ENCODE results near the gene WIPF1.
A peak's percentile ranks its signal among the peaks of the same experiment; 100 is the strongest.

WIPF1 gene

DNA sequence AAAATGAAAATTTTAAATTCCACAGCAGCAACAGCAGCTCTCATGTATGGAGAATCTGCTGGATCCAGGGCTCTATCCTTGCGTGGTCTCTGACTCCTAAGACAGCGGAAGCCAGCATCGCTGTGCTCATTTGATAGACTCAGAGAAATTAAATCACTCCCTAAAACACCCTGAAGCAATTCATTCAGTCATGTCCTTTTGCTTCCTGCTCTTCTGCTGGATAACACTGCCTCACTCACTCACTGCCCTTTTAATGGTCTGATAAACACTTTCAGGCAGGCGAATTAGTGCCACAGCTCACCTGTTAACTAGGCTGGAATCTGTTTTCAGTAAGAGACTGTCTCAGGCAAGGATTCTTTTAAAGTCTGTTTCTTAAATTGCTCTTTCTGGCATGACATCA is 10.0 kb downstream of the WIPF1 start:
- WGBS: 94% methylated on average over 3 of the region's 4 CpGs
- Histone ChIP-seq H3K36me3 (ENCODE audit: control insufficient read depth in 1 of 2, insufficient read depth in 2 of 2, low read depth in 1 of 2, low read length in 2 of 2) (peaks cover 3 to 26% of the 10 kb centered on the region in 2 experiments), H2BK5ac (ENCODE audit: low read depth, low read length, poor library complexity, severe bottlenecking) (no peak overlapping the region)

DNA sequence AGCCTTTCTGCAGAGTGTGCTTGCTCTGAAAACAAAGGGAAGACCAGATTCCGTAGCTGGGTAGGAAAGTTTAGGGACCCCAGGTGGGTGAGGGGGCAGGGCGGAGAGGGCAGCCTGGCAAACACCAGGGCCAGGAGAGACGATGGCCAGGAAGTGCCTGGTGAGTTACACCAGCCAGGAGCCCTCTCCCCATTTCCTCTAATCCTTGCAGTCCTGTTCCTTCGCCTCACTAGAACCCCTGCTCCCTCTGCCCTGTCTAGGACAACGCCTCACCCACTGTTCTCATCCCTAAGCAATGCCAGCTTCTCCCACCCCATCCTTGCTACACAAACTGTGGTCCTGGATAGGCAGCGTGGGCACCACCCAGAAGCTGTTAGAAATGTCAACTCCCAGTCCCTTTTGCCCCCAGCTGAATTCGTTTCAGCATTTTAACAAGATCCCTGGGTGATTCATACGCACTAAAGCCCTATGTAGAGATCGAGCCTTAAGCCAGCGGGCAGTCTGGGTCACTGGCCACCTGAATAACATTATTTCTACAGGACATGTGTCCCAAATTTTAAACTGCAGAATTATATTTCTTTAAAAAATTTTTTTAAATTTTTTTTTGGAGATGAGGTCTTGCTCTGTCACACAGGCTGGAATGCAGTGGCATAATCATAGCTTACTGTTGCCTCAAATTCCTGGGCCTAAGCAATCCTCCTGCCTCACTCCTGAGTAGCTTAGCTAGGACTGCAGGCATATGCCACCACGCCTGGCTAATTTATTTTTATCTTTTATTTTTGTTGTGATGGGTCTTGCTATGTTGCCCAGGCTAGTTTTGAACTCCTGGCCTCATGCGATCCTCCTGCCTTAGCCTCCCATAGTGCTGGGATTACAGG is 10.9 kb downstream of the WIPF1 start:
- Histone ChIP-seq H3K27ac (ENCODE audit: low read length, poor library complexity, severe bottlenecking) (no peak overlapping the region), H2AK5ac (ENCODE audit: low read length, severe bottlenecking) (no peak overlapping the region), H3K9me3 (ENCODE audit: control insufficient read depth, low read length) (no peaks in the 10 kb centered on the region), H3K36me3 (ENCODE audit: control insufficient read depth in 1 of 2, insufficient read depth in 2 of 2, low read depth in 1 of 2, low read length in 2 of 2) (peaks cover 3 to 35% of the 10 kb centered on the region in 2 experiments), H3K4me3 (ENCODE audit: insufficient read depth in 1 of 2, low read depth in 1 of 2, low read length in 2 of 2) (no peak overlapping the region), H3K14ac (ENCODE audit: low read length in 2 of 2) (no peak overlapping the region), H2AFZ (ENCODE audit: low read depth, low read length) (no peak overlapping the region), H3K23ac (ENCODE audit: low read length in 2 of 2) (no peak overlapping the region), H3K18ac (ENCODE audit: low read depth in 1 of 2, low read length in 2 of 2) (no peak overlapping the region), H3K4ac (ENCODE audit: low read depth in 1 of 2, low read length in 2 of 2) (no peak overlapping the region), H3K9ac (ENCODE audit: low read length) (peak overlapping the region; percentile 4), H4K8ac (ENCODE audit: low read length) (peak overlapping the region; percentile 35), H4K91ac (ENCODE audit: low read length) (peak overlapping the region; percentile 76), H2BK12ac (ENCODE audit: low read length in 2 of 2) (no peak overlapping the region), H3K4me1 (ENCODE audit: control insufficient read depth, insufficient read depth, low read depth, low read length) (peaks cover 7% of the 10 kb centered on the region), H3K79me1 (replicated peaks; ENCODE audit: low read length, poor library complexity, severe bottlenecking) (peaks cover 28% of the 10 kb centered on the region), H2BK5ac (ENCODE audit: low read depth, low read length, poor library complexity, severe bottlenecking) (no peak overlapping the region), H3K4me2 (ENCODE audit: low read length, poor library complexity, severe bottlenecking) (no peak overlapping the region), H2BK15ac (ENCODE audit: low read depth, poor library complexity, severe bottlenecking) (no peak overlapping the region), H3K27me3 (ENCODE audit: control insufficient read depth in 1 of 2, insufficient read depth in 1 of 2, low read length in 2 of 2) (no peaks in the 10 kb centered on the region), H2BK120ac (ENCODE audit: low read depth, low read length) (no peak overlapping the region)
- DNase-seq: no peak
- WGBS: 84% methylated on average over 10 of the region's 12 CpGs

More for the DNA sequence above, 10.0 kb downstream of the WIPF1 start:
- Histone ChIP-seq H3K4me1 (ENCODE audit: control insufficient read depth, insufficient read depth, low read depth, low read length) (peaks cover 7% of the 10 kb centered on the region), H2BK12ac (ENCODE audit: low read length in 2 of 2) (no peak overlapping the region), H3K18ac (ENCODE audit: low read depth in 1 of 2, low read length in 2 of 2) (no peak overlapping the region), H3K23ac (ENCODE audit: low read length in 2 of 2) (no peak overlapping the region), H3K9me3 (ENCODE audit: control insufficient read depth, low read length) (no peaks in the 10 kb centered on the region), H3K79me1 (replicated peaks; ENCODE audit: low read length, poor library complexity, severe bottlenecking) (peaks cover 30% of the 10 kb centered on the region), H4K8ac (ENCODE audit: low read length) (no peak overlapping the region), H3K27ac (ENCODE audit: low read length, poor library complexity, severe bottlenecking) (no peak overlapping the region), H3K4ac (ENCODE audit: low read depth in 1 of 2, low read length in 2 of 2) (no peak overlapping the region), H3K27me3 (ENCODE audit: control insufficient read depth in 1 of 2, insufficient read depth in 1 of 2, low read length in 2 of 2) (no peaks in the 10 kb centered on the region), H4K91ac (ENCODE audit: low read length) (no peak overlapping the region), H3K4me3 (ENCODE audit: insufficient read depth in 1 of 2, low read depth in 1 of 2, low read length in 2 of 2) (no peak overlapping the region), H3K14ac (ENCODE audit: low read length in 2 of 2) (no peak overlapping the region), H3K4me2 (ENCODE audit: low read length, poor library complexity, severe bottlenecking) (no peak overlapping the region), H2BK15ac (ENCODE audit: low read depth, poor library complexity, severe bottlenecking) (no peak overlapping the region), H2AFZ (ENCODE audit: low read depth, low read length) (no peak overlapping the region), H3K9ac (ENCODE audit: low read length) (peak overlapping the region; percentile 4), H2BK120ac (ENCODE audit: low read depth, low read length) (no peak overlapping the region), H2AK5ac (ENCODE audit: low read length, severe bottlenecking) (no peak overlapping the region)
- DNase-seq: no peak

DNA sequence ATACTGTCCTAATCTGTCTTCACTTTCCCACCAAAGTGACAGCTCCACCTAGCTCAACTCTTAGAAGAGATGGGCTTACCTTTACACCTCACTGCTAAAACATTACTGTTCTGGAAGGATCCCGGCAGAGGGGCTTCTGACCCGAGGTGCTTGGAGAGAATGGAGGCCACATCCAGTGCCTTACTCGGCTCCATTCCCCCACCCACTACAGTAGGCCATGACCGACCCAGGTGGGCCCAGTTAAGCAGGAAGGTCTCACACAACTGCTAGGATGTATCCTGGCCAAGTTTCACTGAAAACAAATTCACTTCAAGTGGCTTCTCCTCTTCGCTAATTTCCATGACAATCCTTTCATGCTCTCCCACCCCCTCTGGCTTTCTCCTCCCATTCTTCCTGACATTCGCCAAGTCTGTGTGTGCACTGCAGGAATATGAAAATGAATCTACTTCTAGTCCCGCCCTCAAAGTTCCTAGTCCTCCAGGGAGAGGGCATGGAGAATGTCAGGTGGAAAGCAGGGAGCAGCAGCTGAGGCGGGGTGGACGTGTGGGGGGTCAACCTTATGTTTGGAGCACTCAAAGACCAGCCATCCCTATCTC is 11.8 kb downstream of the WIPF1 start:
- no peak overlapping the region for H4K8ac ChIP-seq (ENCODE audit: low read length)
- no peaks in the 10 kb centered on the region for H3K27me3 ChIP-seq (ENCODE audit: control insufficient read depth in 1 of 2, insufficient read depth in 1 of 2, low read length in 2 of 2)
- peaks cover 7% of the 10 kb centered on the region for H3K4me1 ChIP-seq (ENCODE audit: control insufficient read depth, insufficient read depth, low read depth, low read length)
- H3K23ac ChIP-seq (ENCODE audit: low read length in 2 of 2): no peak overlapping the region
- no peak overlapping the region for H3K4me2 ChIP-seq (ENCODE audit: low read length, poor library complexity, severe bottlenecking)
- H2AFZ ChIP-seq (ENCODE audit: low read depth, low read length): no peak overlapping the region
- no peak overlapping the region for H3K27ac ChIP-seq (ENCODE audit: low read length, poor library complexity, severe bottlenecking)
- H3K4me3 ChIP-seq (ENCODE audit: insufficient read depth in 1 of 2, low read depth in 1 of 2, low read length in 2 of 2): no peak overlapping the region
- peak overlapping the region in 1 of 2 experiments; percentile 56 for H2BK12ac ChIP-seq (ENCODE audit: low read length in 2 of 2)
- H3K14ac ChIP-seq (ENCODE audit: low read length in 2 of 2): no peak overlapping the region
- H3K9me3 ChIP-seq (ENCODE audit: control insufficient read depth, low read length): no peaks in the 10 kb centered on the region
- H4K91ac ChIP-seq (ENCODE audit: low read length): no peak overlapping the region
- no peak overlapping the region for H3K9ac ChIP-seq (ENCODE audit: low read length)
- H2BK120ac ChIP-seq (ENCODE audit: low read depth, low read length): no peak overlapping the region
- no peak overlapping the region for H3K4ac ChIP-seq (ENCODE audit: low read depth in 1 of 2, low read length in 2 of 2)
- no peak for DNase-seq
- H2BK15ac ChIP-seq (ENCODE audit: low read depth, poor library complexity, severe bottlenecking): no peak overlapping the region
- peak overlapping the region in 1 of 2 experiments; percentile 32 for H3K18ac ChIP-seq (ENCODE audit: low read depth in 1 of 2, low read length in 2 of 2)
- peaks cover 25% of the 10 kb centered on the region for H3K79me1 ChIP-seq (replicated peaks; ENCODE audit: low read length, poor library complexity, severe bottlenecking)
- peaks cover 3 to 42% of the 10 kb centered on the region in 2 experiments for H3K36me3 ChIP-seq (ENCODE audit: control insufficient read depth in 1 of 2, insufficient read depth in 2 of 2, low read depth in 1 of 2, low read length in 2 of 2)
- H2AK5ac ChIP-seq (ENCODE audit: low read length, severe bottlenecking): no peak overlapping the region
- H2BK5ac ChIP-seq (ENCODE audit: low read depth, low read length, poor library complexity, severe bottlenecking): no peak overlapping the region
- WGBS: 83% methylated on average over 9 of the region's 9 CpGs

DNA sequence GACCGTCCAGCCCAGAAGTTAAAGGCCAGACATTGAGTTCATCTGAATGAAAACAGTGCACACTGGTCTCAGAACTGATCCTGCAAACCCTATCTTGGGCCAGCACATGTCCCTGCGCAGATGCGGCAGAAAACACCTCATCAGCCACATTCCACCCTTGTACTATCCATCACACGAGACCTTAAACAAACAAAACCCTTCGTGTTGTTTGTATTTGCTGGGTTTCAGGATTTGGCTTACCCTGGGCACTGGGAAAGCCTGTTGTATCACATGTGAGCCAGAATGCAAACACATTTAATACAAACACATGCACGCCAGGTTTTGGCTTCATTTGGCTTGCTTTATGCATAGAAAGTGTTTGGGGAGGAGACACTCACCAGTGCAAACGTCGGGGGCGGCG is 12.5 kb downstream of the WIPF1 start:
- Histone ChIP-seq H2AFZ (ENCODE audit: low read depth, low read length) (no peak overlapping the region), H3K14ac (ENCODE audit: low read length in 2 of 2) (no peak overlapping the region), H3K4ac (ENCODE audit: low read depth in 1 of 2, low read length in 2 of 2) (no peak overlapping the region), H4K8ac (ENCODE audit: low read length) (no peak overlapping the region), H2AK5ac (ENCODE audit: low read length, severe bottlenecking) (no peak overlapping the region), H3K23ac (ENCODE audit: low read length in 2 of 2) (no peak overlapping the region), H2BK15ac (ENCODE audit: low read depth, poor library complexity, severe bottlenecking) (no peak overlapping the region), H3K18ac (ENCODE audit: low read depth in 1 of 2, low read length in 2 of 2) (no peak overlapping the region), H3K27ac (ENCODE audit: low read length, poor library complexity, severe bottlenecking) (no peak overlapping the region), H3K4me3 (ENCODE audit: insufficient read depth in 1 of 2, low read depth in 1 of 2, low read length in 2 of 2) (no peak overlapping the region), H3K4me2 (ENCODE audit: low read length, poor library complexity, severe bottlenecking) (no peak overlapping the region), H2BK12ac (ENCODE audit: low read length in 2 of 2) (no peak overlapping the region), H2BK120ac (ENCODE audit: low read depth, low read length) (no peak overlapping the region), H3K9me3 (ENCODE audit: control insufficient read depth, low read length) (no peaks in the 10 kb centered on the region), H3K9ac (ENCODE audit: low read length) (no peak overlapping the region), H3K36me3 (ENCODE audit: control insufficient read depth in 1 of 2, insufficient read depth in 2 of 2, low read depth in 1 of 2, low read length in 2 of 2) (peaks cover 3 to 49% of the 10 kb centered on the region in 2 experiments), H2BK5ac (ENCODE audit: low read depth, low read length, poor library complexity, severe bottlenecking) (no peak overlapping the region), H3K79me1 (replicated peaks; ENCODE audit: low read length, poor library complexity, severe bottlenecking) (peaks cover 21% of the 10 kb centered on the region), H3K4me1 (ENCODE audit: control insufficient read depth, insufficient read depth, low read depth, low read length) (peaks cover 7% of the 10 kb centered on the region), H3K27me3 (ENCODE audit: control insufficient read depth in 1 of 2, insufficient read depth in 1 of 2, low read length in 2 of 2) (no peaks in the 10 kb centered on the region), H4K91ac (ENCODE audit: low read length) (no peak overlapping the region)
- peak; percentile 69 for DNase-seq
- WGBS: 49% methylated on average over 9 of the region's 10 CpGs
